Activated CD4-positive, CD25-positive, alpha-beta regulatory T cell treated with anti-CD3 and anti-CD28 coated beads, Interleukin-2, amount 50 U/mL, for 16 hours (primary cell): ENCODE data around the gene COL7A1.
A peak's percentile ranks its signal among the peaks of the same experiment; 100 is the strongest.

Experiments used
- DNase-seq: peaks from one replicate; pipeline ENCODE4 v3.0.0-alpha.2; 2020; ENCODE audit warnings: low read depth, low spot score

COL7A1 gene

GRCh38 chr3:48595075-48595525 lies at the start of gene COL7A1:
Gene COL7A1, minus strand, starts transcription at chr3:48595329. Its CDS starts 170 bp downstream, at chr3:48595159.
- DNase-seq: no peak

GRCh38 chr3:48642605-48643004 lies 47.5 kb upstream of the COL7A1 start:
- DNase-seq: no peak

GRCh38 chr3:48641396-48641795 lies 46.3 kb upstream of the COL7A1 start:
- no peak for DNase-seq

DNA sequence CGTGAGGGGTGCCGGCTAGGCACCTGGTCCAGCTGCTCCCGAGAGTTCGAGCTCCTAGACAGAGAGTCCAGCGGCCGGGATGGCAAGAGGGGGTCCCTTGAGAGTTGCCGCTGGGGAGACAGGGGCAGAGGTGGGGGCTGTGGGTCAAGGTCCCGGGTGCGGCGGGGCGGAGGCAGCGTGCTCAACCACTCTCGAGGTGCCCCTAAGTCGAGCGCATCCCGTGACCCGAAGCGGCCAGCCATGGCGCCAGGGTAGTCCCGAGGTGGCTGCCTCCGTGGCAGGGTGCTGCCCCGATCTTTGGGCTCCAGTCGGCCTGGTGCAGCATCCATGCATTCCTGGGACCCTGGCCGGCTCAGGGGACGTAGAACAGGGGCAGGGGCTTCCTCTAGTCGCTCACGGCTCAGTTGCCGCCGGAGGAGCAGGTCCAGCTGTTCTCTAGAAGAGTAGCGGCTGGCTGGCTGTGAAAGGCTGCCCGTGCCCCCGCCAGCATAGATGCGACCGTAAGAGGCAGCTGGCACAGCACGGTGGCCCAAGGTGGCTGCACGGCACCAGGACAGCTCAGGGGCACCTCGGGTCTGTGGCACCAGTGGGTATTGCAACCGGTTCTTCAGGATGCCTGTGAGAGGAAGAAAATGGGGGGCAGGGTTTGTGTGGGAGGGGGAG lies 44.9 kb upstream of the COL7A1 start:
- DNase-seq: no peak

DNA sequence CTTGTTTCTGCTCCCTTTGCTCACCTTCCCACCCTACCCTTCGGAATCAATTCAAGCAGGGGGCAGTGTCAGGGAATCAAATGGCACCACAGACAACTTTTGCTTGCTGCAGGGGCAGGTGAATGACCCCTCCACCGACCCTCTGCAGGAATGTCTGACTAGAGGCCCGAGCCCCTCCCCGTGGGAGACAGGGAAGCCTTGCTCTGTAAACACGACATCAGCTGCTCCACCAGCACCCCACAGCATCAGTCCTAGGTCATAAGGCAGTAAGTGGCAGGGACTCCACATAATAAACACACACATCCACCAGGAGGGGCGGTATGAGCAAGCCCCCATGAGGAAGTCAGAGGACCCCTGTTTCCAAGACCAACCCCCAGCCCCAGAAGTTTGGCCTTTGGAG lies 42.2 kb upstream of the COL7A1 start:
- no peak for DNase-seq

GRCh38 chr3:48636149-48636655 lies 41.1 kb upstream of the COL7A1 start:
- no peak for DNase-seq

DNA sequence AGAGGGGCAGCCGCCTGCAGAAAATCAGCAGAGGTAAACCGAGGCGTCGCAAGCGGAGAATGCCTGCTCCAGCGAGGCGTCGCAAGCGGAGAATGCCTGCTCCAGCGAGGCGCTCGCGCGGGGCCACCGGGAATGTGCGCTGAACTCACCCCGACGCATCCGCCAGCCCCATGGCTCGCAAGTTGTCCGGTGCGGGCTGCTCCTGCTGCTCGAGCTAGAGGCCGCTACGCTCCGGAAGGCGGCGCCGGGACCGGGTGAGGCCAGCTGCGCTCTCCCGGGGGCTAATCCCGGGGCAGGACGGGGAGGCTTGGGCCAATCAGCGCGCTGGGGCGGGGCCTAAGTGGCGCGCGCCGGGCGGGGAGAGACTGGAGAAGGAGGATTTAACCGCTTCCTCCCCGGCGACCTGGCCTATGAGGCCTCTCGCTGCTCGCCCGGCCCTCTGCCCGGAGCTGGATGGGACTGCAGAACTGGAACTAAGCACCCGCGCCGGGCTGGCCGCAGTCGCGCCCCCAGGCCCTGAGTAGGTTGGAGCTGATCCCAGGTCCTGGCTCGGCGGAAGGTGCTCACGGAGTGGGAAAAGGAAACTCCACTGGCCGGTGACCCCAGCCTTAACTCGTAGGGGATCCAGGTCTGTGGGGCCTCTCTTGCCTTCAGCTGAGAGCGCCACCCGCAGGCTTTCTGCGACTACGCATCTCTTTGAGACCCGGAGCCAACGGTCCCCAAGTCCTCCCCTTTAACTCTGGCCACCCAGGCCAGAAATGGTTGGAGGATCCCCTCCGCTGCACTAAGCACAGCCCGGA lies 40.3 kb upstream of the COL7A1 start, which contains the start of gene SLC26A6:
SLC26A6 (minus strand) TSS at position 240 of the 800 bp plus-strand sequence; CDS start at position 172, 68 bp downstream.
- peak; percentile 87 for DNase-seq

GRCh38 chr3:48634661-48635221 lies 39.6 kb upstream of the COL7A1 start:
- DNase-seq: no peak

- DNase-seq: no peak
Observed at GRCh38 chr3:48633743-48634142, 38.6 kb upstream of the COL7A1 start.

- DNase-seq: no peak
Observed at GRCh38 chr3:48633256-48633655, 38.1 kb upstream of the COL7A1 start.

- DNase-seq: no peak
Observed at GRCh38 chr3:48631516-48632448, 36.7 kb upstream of the COL7A1 start.

- no peak for DNase-seq
Observed at GRCh38 chr3:48630833-48631232, 35.7 kb upstream of the COL7A1 start.

- no peak for DNase-seq
Observed at GRCh38 chr3:48630407-48630806, 35.3 kb upstream of the COL7A1 start.

- DNase-seq: no peak
Observed at GRCh38 chr3:48629894-48630293, 34.8 kb upstream of the COL7A1 start.

DNA sequence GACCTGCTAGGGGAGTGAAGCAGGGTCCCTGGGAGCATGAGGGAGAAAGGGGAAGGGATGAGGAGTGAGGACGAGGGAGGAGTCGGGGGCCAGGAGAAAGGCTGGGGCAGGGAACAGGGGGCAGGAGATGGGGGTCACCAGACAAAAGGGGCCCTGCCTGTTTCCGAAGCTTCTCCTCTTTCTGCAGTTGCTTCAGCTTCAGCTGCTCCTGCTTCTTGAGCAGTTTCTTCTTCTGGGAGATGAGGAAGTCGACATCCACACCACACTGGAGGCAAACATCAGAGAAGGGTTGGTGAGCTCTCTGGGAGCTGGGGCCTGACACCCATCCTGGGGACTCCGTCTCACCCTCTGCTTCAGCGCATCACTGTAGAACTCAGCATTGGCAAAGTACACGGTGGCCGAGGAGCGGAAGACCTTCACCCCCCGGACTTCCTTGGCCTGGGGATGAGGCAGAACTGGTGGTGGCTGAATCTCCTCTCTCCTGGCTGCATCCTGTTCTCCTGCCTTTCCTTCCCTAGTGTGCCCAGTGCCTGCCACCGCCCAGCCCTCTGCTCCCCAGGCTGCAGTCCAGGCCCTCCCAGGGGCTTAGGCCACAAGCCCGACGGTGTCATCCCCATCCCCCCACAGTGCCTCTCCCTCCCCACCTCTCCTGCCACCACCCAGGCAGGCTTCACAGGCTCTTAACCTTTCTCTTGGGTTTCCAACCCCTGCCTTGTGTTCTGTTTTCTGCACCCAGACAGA lies 33.3 kb upstream of the COL7A1 start:
- no peak for DNase-seq

DNA sequence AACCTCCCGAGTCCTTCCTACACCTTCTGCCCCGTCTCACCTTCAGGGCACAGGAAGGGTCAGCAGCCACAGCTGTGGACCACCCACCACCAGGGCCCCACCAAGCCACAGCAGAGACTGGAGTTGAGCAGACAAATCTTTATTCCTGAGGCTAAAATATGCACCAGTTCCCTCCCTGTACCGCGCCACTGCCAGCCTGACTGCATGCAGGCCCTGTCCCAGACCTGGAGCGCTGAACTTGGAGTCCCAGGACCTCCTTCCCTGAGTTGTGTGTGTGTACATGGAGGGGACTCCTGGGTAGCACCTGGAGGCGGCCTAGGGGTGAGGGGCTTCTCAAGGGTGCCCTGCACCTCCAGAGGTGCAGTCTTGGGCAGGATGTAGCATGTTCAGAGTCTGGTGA lies 30.5 kb upstream of the COL7A1 start:
- DNase-seq: no peak

DNA sequence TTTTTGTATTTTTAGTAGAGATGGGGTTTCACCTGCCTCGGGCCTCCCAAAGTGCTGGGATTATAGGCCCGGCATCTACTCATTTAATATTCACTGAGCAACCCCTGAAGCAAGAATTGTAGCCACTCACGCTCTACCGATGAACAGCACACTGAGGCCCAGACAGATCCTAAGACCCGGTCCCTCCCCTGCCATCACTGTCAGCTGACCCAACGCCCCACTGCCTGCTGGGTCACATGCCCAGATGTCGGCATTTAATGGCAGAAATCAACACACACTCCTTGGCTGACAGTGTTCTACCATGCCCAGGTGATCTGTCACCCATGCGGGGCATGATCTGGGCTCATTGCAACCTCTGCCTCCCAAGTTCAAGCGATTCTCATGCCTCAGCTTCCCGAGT lies 29.6 kb upstream of the COL7A1 start:
- no peak for DNase-seq

- DNase-seq: no peak
Observed at GRCh38 chr3:48623851-48624547, 28.9 kb upstream of the COL7A1 start.

DNA sequence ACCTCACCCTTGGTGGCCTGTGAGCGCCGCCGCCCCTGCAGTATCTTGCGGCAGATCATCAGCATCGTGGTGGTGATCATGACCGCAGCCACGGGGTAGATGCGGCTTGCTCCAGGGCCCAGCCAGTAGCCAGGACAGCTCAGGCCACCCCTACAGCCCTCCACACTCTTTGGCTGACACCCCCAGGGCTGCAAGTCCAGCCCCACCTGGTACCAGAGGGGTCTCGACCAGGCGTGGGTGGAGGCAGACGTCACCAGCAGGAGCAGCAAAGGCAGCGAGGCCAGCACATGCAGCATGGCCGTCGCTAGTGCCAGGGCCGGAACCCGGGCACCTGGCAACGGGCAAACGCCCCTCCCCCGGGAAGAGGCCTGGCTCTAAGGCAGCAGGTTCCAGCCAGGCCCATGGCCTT lies 26.3 kb upstream of the COL7A1 start, which contains the start of gene TMEM89:
TMEM89 (minus strand) TSS at position 309 of the 409 bp plus-strand sequence; CDS start at position 296, 13 bp downstream.
- DNase-seq: no peak
